Iris pigment epithelial cell (primary cell): ENCODE data around the gene ZCCHC17.
"Not testable (repeated sequence)": the region's sequence is repeated elsewhere in the genome, so short reads cannot be mapped to it uniquely, and the experiment has no call there.

Experiments used
- DNase-seq: peaks from one replicate; pipeline ENCODE4 v3.0.0-alpha.2; 2011; ENCODE audit warnings: low read depth

Gene ZCCHC17

GRCh38 chr1:31371121-31371959 is 74.5 kb downstream of the ZCCHC17 start:
- no peak for DNase-seq

GRCh38 chr1:31372051-31372450 is 75.2 kb downstream of the ZCCHC17 start:
- DNase-seq: no peak

GRCh38 chr1:31372751-31373055 is 75.9 kb downstream of the ZCCHC17 start:
- no peak for DNase-seq

- DNase-seq: peak; percentile 59
Measured at GRCh38 chr1:31373056-31373896, 76.4 kb downstream of the ZCCHC17 start, which contains the start of gene FABP3. TSS of gene FABP3 (minus strand) at chr1:31373076. CDS start at chr1:31373014, 62 bp downstream.

- DNase-seq: no peak
Measured at GRCh38 chr1:31373897-31374486, 77.2 kb downstream of the ZCCHC17 start.

GRCh38 chr1:31374511-31375196 is 77.8 kb downstream of the ZCCHC17 start:
- peak; percentile 32 for DNase-seq

- DNase-seq: peak; percentile 92
Measured at GRCh38 chr1:31376375-31377134, 79.7 kb downstream of the ZCCHC17 start.

- DNase-seq: no peak
Measured at GRCh38 chr1:31377364-31377863, 80.6 kb downstream of the ZCCHC17 start.

- no peak for DNase-seq
Measured at GRCh38 chr1:31378001-31378400, 81.2 kb downstream of the ZCCHC17 start.

- DNase-seq: no peak
Measured at GRCh38 chr1:31380181-31380580, 83.3 kb downstream of the ZCCHC17 start.

GRCh38 chr1:31381394-31382294 is 84.8 kb downstream of the ZCCHC17 start:
- no peak for DNase-seq

GRCh38 chr1:31382379-31382989 is 85.7 kb downstream of the ZCCHC17 start:
- no peak for DNase-seq

GRCh38 chr1:31383967-31384366 is 87.1 kb downstream of the ZCCHC17 start:
- no peak for DNase-seq

GRCh38 chr1:31386576-31387243 is 89.9 kb downstream of the ZCCHC17 start:
- DNase-seq: not testable (repeated sequence)

- DNase-seq: peak; percentile 43
Measured at GRCh38 chr1:31387612-31388011, 90.8 kb downstream of the ZCCHC17 start.

- no peak for DNase-seq
Measured at GRCh38 chr1:31389616-31390015, 92.8 kb downstream of the ZCCHC17 start.

- no peak for DNase-seq
Measured at GRCh38 chr1:31390071-31390470, 93.2 kb downstream of the ZCCHC17 start.

- no peak for DNase-seq
Measured at GRCh38 chr1:31393463-31393862, 96.6 kb downstream of the ZCCHC17 start.

- peak; percentile 69 for DNase-seq
Measured at GRCh38 chr1:31394584-31395193, 97.9 kb downstream of the ZCCHC17 start.
